Activated CD4-positive, alpha-beta T cell treated with anti-CD3 and anti-CD28 coated beads, Interleukin-2, Interleukin-6, amounts not matched to agents 100 ng/mL and 50 ng/mL, durations not matched to agents 16 hours and 8 hours (primary cell): Measurements from ENCODE around the gene SESTD1.
"Not testable (repeated sequence)": the region's sequence is repeated elsewhere in the genome, so short reads cannot be mapped to it uniquely, and the experiment has no call there.

Source experiments
- DNase-seq: peaks from one replicate; pipeline ENCODE4 v3.0.0-alpha.2; 2020

SESTD1 gene

DNA sequence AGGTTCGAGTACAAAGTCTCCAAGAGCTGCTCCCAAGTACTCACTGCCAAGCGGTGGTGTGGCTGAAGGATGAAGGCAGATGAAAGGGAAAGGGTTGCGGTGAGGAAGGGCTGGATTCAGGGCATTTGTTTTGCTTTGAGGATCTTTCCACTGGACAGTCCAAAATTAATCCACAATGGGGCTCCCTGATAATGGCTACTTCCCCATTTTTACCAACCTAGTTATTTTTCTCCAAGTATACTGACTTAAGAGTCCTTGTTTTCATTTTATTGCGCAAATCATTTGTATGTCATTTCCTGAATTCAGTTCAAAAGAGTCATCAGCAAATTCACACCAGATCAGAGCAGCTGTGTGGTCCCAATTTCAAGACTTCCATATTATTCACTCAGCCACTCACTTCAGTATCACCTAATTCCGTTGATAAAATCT lies 464 bp upstream of the SESTD1 start:
- DNase-seq = no peak

DNA sequence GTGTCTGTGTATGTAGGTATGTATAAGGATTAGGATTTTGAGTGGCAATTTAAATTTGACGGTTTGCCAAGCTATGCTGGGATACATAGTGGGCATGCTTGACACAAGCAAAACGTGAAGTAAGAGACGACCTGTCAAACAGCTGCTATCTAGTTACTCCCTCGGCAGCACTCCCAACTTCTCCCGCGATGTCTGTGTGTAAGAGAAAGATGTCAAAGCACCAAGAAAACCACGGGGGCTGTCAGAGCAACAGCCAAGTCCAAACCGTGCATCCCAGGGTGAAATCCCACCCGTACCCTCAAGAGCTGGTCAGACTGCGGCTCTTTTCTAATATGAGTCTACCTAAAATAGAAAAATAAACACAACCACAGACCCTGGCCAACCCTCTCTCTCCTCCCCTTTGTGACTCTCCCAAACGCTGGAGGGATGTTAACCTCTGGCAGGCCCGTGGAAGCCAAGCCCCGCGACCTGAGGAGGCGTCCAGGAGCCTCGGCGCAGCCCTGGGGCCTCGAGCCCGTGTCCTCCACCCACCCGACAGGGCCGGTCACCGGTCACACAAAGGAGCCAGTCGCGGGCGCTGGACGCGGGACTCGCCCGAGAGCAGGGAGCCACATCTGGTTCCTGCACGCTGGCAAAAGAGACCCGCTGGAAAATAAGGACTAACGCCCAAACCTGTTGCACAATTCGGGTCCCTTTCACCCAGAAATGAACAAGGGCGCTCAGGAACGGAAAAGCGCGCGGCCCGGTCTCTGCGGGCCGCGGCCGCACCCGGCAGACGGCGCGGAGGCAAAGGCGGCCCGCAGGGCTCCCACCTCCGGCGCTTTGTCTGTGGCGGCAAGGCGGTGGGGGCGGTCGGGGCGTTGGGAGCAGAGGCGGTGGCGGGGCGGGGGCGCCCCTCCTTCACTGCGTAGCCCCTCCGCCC lies 925 bp downstream of the SESTD1 start:
- DNase-seq = peak; percentile 27

DNA sequence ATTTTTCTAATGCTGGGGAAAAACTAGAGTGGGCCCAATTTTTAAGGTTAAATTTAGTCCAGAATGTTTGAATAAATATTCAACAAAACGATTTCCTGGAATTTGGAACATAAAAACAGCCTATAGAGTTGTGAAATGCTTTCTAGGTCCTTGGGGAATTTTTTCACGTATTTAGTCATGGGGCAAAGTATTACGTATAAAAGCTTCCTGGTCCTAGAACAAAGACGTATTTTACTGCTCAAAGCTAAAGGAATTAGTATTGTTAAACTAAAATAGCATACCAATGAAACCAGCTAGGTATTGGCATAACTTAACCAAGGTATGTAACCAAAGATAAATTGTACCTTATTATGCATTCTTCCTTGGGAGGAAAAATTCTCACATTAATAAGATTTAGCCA lies 1.6 kb downstream of the SESTD1 start:
- no peak for DNase-seq

DNA sequence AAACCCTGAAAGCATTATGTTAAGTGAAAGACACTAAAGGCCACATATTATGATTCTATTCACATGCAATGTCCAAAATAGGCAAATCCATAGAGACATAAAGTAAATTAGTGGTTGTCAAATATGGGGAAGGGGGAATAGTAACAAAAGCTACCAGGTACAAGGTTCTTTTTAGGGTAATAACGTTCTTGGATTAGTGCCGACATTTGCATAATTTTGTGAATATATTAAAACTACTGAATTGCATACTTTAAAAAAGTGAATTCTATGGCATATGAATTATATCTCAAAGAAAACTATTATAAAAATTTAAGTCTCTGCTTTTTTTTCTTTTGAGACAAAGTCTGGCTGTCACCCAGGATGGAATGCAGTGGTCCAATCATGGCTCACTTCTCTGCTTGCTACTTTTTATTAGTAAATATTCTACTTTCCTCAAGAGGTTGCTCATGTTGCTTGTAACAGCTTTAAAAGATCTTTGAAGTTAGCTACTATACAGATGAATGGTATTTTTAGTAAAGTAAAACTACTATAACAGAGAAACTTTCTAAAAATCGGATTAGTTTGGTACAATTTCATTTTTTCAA lies 2.5 kb downstream of the SESTD1 start:
- no peak for DNase-seq

DNA sequence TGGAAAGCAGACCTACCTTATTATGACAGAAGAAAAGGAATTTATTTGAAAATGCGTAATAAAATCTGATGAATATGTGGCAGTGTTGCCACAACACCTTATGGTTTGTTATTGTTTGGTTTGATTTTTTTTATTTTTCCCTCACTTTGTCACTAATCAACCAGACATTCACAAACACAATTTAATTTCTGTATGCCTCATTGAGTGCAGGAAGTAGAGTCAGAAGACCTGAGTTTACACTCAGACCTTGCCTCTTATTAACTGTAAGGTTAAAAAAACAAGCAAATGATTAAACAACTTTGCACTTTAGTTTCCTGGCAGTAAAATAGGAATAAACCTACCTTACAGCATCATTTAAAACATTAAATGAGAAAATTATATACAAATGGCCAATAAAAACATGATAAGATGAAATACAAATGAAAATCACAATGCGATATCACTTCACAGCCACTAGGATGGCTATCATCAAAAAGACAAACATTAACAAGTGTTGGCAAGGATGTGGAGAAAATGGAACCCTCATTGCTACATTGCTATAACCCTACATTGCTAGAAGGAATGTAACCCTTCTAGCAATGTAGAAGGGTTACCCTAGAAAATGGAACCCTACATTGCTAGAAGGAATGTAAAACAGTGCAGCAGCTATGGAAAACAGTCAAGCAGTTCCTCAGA lies 3.3 kb downstream of the SESTD1 start:
- DNase-seq = no peak

DNA sequence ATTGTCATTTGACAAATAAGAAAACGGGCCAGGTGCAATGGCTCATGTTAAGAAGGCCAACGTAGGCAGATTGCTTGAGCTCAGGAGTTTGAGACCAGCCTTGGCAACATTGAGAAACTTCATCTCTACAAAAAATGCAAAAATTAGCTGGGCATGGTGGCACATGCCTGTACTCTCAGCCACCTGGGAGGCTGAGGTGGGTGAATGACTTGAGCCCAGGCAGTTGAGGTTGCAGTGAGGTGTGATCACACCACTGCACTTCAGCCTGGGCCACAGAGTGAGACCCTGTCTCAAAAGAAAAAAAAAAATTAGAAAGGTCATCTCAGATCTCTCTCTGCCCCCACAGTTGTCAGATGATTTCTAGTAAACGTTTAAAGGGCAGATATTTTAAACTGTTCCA lies 4.4 kb downstream of the SESTD1 start:
- DNase-seq = no peak

DNA sequence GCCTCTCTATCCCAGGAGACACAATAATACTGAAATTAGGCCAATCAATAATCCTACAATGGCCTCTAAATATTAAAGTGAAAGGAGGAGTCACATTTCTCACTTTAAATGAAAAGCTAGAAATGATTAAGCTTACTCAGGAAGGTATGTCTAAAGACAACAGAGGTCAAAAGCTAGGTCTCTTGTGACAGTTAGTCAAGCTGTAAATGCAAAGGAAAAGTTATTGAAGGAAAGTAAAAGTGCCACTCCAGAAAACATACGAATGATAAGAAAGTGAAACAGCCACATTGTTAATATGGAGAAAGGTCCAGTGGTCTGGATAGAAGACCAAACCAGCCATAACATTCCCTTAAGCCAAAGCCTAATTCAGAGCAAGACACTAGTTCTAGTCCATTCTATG lies 9.5 kb downstream of the SESTD1 start:
- DNase-seq = no peak

DNA sequence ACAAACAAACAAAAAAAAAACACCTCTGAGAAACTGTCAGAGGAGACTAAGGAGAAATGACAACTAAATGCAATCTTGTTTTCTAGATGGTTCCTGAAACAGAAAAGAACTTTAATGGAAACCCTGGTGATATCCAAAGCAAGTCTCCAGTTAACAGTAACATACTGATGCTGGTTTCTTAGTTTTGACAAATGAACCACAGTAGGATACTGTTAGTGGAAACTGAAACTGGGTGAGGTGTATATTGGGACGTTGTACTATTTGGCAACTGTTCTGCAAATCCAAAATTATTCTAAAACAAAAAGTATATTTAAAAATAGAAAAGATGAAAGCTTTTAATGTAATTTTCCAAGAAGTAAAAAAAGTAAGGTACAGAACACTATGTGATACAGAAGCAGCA lies 11.4 kb downstream of the SESTD1 start:
- DNase-seq = no peak

DNA sequence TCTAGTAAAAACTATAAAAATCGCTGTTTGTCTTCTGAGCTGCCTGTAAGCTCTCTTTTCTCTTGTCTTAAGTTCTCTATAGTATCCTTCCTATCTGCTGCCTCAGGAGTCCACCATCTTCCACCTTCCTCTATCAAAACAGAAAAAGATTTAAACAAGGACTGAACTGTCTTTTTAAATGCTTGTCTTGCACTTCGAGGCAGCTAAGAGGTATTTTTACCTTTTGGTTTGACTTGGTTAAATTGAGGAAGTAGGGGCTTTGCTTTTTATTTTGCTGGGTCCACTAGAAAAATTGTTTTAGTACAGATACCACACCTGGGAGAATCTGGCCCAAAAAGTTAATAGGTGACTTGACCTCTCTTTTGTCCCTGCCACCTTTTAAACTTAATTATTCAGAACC lies 12.2 kb downstream of the SESTD1 start:
- DNase-seq = no peak

DNA sequence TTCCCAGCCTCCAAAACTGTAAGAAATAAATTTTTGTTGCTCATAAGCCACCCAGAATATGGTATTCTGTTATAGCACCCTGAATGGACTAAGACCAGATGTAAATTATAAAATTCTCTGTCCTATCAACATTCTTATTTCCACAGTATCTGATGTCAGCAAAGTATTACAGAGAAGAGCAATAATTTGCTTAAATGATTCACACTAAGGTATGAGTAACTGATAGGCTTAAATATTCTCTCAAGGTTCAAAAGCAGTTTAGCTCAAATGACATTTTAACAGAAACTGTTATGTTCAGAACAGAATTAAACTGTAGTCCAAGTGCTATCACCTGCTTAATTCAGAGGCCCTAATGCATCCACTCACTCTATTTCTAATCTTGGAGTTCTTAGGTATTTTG lies 12.8 kb downstream of the SESTD1 start:
- DNase-seq = no peak

DNA sequence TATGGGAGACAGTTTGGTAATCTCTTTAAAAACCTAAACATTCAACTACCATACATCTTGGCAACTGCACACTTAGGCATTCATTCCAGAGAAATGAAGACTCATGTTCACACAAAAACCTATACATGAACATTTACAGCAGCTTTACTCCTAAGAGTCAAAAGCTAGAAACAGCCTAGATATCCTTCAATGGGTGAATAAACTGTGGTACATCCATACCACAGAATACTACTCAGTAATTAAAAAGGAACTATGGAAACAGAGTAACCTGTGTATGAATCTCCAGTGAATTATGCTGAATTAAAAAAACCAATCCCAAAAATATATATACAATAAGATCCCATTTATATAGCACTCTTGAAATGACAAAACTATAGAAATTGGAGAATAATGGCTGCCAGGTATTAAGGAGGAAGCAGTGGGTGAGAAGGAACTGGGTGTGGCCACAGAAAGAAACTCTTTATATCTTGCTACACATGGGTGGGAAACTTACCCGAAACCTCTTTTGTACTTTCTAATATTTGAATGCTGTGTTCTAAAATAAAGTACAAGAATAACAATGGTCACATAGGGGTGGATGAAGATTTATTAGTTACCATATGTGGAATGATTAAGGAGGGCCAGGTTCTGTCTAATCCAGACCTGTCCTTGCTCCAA lies 13.7 kb downstream of the SESTD1 start:
- no peak for DNase-seq

DNA sequence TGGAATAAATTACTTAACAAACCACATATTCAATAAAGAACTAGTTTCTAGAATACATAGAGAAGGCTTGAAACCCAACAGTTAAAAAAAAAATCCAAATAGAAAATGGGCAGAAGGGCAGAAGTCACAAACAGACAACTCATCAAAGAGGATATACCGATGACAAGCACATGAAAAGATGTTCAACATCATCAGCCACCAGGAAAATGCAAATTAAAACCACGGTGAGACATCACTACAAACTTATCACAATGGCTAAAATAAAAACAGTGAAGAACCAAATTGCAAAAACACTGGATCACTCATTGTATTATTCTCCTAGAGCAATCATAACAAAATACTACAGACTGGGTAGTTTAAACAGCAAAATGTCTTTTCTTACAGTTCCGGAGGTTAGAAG lies 14.5 kb downstream of the SESTD1 start:
- DNase-seq = no peak

DNA sequence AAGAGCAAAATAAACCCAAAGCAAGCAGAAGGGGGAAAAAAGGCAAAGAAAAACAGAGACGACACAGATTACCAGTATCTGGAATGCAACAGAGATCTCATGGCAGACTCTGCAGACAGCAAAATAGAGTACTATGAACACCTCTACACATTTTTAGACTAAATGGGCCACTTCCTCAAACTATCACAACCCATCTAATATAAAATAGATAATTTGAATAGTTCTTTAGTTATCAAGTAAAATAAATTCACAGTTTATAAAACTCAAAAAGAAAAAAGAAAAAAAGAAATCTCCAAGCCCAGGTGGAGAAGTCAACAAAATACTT lies 16.6 kb downstream of the SESTD1 start:
- DNase-seq = no peak

DNA sequence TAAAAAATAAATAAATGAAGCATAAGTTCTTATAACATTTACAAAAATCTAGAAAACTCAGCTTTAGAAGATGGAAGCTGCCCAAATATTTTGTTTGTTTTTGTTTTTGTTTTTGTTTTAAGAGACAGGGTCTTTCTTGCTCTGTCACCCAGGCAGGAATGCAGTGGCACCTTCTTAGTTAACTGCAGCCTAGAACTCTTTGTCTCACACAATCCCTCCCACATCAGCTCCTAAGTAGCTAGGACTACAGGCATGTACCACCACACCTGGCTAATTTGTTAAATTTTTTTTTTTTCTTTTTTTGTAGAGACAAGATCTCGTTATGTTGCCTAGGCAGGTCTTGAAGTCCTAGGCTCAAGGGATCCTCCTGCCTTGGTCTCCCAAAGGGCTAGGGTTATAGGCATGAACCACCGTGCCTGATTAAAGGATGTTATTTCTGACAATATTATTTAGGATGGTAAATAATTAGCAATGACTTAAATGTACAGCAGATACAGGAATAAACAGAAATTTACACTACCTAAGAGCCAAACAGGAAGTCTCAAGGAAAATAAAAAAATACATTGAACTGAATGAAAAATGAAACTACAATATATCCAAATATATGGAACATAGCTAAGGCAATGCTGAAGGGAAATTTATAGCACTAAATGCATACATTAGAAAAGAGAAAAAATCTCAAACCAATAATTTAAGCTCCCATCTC lies 17.2 kb downstream of the SESTD1 start:
- no peak for DNase-seq

DNA sequence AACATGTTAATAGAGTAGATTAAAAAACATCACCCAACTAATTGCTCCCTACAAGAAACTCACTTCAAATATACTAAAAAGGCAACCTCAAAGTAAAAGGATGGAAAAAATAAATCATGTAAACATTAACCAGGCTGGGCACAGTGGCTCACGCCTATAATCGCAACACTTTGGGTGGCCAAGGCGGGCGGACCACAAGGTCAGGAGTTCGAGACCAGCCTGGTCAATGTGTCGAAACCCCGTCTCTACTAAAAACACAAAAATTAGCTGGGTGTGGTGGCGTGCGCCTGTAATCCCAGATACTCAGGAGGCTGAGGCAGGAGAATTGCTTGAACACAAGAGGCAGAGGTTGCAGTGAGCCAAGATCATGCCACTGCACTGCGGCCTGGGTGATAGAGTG lies 18.8 kb downstream of the SESTD1 start:
- not testable (repeated sequence) for DNase-seq

DNA sequence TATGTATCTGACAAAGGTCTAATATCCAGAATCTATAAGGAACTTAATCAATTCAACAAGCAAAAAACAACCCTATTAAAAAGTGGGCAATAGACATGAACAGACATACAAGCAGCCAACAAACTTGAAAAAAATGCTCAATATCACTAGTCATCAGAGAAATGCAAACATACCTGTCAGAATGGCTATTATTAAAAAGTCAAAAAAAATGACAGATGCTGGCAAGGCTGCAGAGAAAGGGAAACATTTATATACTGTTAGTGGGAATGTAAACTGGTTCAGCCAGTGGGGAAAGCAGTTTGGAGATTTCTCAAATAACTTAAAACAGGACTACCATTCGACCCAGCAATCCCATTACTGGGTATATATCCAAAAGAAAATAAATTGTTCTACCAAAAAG lies 21.6 kb downstream of the SESTD1 start:
- DNase-seq = no peak

DNA sequence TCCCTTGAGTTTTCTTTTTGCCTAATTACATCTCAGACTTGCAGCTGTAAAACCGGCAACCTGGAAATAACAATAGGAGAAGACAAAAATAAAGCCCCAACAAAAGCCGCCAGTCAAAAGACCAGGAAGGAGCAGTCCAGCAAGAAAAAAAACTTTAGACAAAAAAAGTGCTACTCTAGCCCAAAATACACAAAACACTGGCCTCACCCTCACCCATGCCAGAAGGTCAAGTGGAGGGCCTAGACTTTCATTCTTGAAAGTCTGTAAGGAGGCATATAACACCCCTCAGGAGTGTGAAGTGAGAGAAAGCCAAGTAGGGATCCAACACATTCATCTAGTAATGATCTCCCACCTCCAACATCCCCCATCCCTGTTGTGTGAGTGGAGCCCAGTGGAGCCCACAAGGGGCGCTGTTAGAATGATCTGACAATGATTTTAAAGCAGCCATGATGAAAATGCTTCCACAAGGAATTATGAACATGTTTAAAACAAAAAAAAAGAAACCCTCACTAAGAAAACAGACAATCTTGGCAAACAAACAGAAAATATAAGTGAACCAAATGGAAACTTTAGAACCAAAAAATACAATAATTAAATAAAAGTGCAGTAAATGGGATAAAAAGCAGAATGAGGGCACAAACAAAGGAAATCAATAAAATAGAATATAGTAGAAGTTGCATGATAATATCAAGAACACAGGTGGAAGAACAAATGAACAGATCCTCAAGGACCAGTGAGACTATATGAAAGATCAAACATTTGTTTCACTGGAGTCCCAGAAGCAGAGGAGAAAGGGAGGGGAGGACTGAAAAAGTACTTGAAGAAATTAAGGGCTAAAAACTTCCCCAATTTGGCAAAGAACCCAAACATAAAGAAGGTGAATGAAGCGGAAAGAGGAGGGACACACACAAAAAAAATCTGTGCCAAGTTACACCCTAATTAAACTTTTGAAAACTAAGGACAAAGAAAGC lies 23.9 kb downstream of the SESTD1 start:
- no peak for DNase-seq

DNA sequence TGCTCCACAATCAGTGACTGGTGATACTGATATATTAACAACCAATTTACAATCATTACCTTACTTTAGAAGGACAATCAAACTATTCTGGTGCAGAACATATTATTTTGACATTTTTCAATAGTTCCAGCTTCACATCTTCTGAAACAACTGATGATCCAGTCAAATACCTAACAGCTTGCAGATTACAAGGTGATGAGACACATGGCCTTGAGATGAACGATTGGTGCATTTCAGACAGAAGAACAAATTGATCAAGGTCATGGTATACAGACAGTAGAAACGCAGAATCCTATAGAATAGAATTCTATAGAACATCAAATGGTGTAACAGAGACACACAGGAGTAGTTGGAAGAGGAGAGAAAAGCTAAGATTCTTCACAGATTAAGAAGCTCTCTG lies 24.8 kb downstream of the SESTD1 start:
- DNase-seq = no peak

DNA sequence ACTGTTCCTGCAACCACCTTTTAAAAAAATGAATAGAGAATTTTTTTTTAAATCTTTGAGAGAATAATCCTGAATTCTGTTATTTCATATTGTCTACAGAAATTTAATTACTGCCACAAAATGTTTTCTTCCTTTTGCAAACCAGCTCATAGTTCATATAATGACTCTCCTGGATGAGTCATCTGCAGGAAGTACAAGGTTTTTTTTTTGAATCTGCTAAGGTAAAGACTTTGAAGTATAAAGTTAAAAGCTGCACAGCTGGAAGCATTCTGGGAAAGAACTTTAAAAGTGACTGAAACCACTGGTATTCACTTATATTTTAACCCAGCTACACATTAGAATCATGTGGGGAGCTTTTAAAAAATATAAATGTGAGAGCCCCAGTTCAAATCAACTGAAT lies 25.4 kb downstream of the SESTD1 start:
- peak; percentile 35 for DNase-seq

DNA sequence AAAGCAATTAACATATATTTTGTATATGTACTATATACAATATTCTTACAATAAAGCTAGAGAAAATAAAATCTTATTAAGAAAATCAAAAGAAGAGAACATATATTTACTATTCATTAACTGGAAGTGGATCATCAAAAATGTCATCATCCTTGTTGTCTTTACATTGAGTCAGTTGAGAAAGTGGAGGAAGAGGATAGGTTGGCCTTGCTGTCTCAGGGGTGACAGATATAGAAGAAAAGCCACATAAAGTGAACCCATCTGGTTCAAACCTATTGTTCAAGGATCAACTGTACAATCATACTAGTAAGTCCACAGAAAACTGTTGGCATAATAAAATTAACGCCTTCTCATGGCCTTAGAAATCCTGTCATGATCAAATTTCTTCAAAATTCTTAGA lies 26.6 kb downstream of the SESTD1 start:
- no peak for DNase-seq

DNA sequence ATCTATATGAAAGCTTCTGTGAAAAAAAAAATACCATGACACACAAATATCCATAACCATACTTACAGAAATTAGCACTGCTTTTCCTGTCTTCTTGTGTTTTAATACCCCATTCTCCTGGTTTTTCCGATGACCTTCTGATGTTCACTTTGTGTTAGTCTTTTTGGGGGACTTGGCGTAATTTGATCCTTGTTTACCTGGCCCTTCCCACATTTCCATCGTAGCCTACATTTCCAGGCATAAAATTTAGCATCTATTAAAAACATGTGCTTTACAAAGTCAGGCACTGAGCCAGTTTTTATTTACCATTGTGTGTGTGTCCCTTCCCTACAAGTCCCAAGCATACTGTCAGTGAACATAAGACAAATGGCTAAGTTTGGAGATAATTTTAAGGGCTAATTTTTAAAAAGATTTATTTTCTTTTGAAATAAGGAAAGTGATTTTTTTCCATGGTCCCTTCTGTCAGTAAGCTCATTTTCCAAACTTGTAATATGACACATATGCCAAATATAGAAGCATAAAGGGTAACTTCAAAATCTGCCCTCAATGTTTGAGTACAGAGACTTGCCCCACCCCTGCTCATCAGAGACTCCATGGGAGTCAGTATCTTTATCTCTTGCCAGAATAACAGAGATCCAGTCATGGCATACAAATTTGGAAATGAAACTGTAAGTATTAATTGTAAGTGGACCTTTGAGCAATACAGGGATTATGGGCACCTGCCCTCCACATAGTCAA lies 27.3 kb downstream of the SESTD1 start:
- no peak for DNase-seq
